Activated T-cell treated with anti-CD3 and anti-CD28 coated beads, Interleukin-2, amount 50 U/mL, for 1 hour (primary cell): Measurements from ENCODE around the gene AFTPH.

Source experiments
- DNase-seq: peaks from one replicate; pipeline ENCODE4 v3.0.0-alpha.2; 2020

Gene AFTPH

DNA sequence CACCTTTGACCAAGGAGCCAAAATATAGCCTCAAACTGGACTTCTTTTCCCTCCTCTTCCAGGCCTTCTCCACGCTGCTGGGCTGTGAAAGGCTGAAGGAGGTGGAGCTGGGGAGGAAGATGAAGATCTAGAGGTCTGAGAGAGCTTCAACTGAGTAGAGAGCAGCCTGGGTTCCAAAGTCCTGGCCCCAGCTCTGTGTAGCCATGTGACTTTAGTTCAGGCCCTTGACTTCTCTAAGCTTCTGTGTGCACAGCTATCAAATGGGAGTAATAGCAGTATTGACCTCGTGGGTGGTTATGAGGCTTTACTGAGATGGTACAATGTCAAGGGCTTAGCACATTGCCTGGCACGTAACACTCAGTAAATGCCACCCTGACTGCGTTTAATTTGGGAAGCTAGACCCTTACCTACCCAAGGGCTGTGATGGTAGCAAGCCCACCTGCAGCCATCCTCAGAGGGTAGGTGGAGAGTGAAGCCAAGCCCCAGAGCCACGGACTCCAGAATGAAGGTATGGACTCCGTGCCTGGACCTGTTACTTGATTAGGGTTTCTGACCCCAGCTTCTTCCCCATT, 91.2 kb downstream of the AFTPH start:
- no peak for DNase-seq

DNA sequence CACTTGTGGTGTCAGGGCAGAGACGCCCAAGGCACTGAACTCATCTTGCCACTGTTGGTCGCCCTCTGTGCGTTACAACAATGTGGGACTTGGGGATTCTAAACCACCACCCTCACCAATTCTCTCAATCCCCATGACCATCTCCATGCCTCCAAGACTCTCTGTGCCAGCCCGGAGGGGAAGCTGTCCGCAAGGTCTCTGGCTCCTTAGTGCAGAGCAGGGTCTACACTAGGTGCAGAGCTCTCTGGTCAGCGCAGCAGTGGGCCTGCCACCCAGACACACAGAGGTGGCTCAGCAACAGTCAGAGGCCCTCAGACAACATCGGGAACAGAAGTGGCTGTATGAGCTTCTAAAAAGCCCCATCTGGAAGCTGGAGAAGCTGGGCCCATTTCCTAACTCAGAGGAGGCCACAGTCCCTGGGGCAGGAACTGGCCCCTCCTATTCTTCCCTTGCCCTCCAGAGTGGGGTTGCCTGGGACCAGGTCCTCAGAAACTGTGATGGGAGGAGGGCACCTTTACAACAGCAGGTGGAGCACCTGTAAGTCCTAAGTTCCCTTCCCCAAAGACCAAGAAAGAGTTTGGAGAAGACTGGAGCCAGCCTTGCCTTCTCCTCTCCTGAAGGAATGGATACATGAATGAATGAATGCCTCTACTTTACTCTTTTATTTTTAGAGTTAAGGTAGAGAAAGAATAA, 91.9 kb downstream of the AFTPH start:
- DNase-seq, result no peak

GRCh38 chr2:64617631-64618151, 93.6 kb downstream of the AFTPH start:
- DNase-seq, result no peak

GRCh38 chr2:64620661-64621060, 96.5 kb downstream of the AFTPH start:
- no peak for DNase-seq

DNA sequence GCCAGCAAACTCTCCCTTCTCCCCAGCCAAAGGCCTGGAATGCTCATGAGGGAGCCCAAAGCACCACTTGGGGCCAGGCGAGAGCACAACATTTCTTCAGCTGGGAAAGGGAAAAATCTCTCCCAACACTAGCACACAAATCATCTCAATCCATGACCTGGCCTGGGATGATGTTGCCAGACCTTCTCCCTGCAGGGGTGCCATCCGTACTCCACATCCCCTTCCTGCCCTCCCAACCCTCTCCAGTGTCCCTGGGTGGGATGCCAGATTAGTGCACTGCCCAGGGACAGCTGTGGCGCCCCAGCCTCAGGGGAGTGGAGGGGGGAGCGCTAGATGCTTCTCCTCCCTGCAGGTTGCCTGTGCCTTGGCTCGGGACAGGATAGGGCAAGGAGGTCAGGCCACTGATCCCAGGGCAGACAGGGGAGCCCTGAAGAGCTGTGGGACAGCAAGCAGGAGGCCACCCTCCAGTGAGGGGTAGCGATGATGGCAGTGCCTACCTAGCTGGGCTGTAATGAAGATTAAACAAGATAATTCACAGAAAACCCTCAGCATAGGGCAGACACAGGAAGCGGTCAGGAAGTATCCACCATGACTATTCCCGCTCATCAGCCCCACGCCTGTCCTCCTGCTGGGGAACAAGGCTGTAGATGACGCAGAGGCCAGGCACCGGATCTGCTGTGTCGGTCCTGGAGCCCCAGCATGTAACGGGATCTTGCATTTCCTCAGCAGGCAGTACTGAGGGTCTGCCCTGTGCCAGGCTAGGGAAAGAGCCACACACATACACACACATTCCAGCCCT, 98.5 kb downstream of the AFTPH start:
- DNase-seq, result no peak

DNA sequence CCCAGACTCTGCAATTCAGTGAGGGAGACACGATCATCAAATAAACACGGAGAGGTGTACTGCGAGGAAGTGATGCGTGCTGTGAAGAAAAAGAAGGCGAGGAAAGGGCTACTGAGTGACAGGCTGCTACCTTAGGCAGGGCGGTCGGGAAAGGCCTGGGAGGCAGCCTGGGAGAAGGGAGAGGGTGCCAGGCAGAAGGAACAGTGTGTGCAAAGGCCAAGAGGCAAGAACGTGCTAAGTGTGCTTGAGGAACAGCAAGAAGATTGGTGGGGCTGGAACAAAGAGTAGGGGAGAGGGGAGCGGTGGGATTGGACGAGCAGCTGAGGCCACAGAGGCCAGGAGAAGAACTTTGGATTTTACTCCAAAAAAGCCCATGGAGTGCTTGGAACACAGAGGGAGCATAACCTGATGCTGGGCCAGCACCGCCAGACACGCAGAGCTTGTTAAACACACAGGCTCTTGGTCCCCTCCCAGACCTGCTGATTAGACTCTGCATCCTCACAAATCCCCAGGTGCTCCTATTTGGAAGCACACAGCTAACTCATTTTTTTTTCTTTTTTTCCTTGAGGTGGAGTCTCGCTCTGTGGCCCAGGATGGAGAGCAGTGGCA, 99.2 kb downstream of the AFTPH start:
- DNase-seq, result no peak

DNA sequence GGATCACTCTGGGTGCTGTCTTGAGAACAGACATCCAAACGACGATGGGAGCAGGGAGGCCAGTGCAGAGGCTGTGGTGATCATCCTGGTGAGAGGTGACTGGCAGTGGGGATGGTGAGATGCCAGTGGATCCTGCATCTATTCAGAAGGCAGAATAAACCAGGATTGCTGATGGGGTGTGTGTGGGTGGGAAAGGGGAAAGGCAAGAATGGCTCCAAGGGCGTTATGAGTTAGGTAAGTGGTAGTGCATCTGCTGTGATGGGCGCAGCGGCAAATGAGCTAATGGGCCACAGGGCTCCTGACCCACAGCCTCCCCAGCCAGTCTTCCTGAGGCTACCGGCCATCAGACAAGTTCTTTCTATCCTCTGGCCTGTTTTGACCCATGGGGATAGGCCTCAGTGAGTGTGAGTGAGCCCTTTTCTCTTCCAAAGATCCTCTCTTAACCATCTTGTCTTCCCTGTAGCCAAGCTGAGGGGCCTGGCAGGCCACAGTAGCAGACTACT, 100.0 kb downstream of the AFTPH start:
- no peak for DNase-seq

DNA sequence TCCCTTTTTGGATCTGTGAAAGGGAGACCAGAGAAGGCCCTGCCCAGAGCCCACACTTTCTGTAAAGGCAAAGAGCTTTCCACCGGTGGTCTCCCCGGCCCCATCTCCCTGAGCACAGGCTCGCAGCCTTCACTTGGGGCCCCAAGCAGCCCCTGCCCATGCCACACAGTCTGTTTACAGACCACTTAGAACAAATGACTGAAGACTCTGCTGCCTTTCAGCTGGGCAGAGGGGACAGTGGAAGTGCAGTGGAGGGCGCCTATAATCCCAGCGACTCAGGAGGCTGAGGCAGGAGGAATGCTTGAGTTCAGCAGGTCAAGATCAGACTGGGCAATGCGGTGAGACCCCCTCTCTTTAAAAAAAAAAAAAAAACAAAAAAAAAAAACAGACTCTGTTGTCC, 100.7 kb downstream of the AFTPH start:
- no peak for DNase-seq

DNA sequence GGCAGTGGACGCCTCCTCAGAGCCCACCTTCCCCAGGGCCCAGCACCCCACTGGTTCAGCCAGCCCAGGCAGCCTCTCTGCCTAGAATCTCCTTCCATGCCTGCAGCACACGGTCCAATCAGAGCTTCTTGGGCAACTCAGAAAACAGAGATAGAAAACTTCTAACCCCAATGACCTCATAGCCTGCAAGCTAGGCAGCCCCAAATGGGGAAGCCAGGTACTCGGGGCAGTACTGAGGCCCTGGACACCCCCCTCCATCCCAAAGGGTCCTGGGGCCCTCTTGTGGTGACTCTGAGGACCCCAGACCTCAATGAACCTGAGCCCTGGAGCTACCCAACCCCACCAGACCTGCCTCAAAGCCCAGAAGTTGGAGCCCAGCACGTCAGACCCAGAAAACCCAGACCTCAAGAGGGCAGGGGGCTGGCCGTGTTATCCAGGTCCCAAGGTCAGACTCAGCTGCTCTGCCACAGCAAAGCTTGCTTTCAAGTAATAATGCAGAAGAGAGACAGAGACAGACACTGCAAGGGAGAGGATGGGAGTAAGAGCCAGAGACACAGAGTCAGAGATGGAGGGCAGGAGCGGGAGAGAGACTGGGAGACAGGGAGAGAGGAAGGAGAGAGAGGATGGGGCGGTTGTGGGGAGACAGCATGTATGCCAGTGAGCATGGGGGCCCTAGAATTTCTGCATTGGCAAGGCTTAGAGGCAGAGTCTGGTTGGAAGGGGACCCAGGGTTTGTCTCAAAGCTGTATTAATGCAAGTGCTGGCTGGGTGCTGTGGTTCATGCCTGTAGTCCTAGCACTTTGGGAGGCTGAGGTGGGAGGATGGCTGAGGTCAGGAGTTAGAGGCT, 101.4 kb downstream of the AFTPH start:
- no peak for DNase-seq

DNA sequence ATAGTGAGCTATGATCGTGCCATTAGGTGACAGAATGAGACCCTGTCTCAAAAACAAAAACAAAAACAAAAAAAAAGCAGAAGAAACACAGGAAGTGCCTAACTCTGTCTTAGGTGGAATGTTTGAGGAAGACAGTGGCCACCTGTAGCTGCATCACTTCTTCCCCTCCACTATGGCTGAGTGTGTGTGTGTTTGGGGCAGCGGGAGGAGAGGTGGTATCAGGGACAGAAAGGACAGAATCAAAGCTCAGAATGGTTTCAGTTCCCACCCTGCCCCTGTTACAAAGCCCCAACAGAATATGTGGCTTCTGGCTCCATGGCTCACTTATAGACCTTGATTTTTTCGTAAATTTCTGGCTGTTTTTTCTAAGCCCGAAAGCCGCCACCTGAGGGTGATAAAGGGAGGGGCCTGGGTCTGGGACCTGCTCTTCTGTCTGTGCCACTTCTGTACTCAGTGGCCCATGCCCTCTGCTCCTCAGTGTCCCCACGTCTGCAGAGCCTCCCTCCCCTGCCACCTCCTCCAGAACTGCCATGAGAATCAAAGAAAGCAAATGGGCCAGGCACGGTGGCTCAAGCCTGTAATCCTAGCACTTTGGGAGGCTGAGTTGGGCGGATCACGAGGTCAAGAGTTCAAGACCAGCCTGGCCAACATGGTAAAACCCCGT, 102.2 kb downstream of the AFTPH start:
- no peak for DNase-seq

DNA sequence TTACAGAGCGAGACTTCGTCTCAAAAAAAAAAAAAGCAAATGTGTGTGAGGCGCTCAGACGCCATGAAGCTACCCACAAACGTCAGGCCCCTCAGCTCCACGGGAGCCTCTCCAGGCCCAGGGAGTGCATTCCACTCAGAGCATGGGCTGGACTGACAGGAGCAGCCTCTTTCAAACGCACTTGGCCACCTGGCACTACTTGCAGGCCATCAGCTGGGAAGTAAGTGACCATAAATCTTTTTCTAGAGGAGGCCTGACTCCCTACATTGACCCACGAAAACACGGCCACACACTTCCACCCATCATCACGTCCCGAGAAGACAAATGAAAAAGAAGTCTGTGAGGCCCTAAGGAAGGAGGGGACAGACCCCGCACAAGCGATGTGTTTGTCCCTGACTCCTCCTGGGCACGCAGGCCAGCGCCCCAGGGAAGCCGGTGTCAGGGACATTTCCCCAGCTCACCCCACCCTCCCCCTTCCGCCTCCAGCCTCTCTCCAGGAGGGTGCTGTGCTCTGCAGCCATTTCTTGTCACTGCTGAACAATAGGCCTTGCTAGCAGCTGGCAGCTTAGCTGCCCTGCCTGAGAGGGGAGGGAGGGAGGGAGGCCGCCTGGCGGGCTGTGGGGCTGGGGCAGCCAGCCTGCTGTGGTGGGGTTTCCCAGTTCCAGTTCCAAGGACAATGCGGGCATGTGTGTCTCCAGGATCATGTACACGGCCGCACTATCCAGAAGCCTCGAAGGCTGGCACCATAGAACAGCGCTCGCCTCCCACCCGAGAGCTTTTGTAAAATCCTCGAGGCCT, 103.0 kb downstream of the AFTPH start:
- no peak for DNase-seq

DNA sequence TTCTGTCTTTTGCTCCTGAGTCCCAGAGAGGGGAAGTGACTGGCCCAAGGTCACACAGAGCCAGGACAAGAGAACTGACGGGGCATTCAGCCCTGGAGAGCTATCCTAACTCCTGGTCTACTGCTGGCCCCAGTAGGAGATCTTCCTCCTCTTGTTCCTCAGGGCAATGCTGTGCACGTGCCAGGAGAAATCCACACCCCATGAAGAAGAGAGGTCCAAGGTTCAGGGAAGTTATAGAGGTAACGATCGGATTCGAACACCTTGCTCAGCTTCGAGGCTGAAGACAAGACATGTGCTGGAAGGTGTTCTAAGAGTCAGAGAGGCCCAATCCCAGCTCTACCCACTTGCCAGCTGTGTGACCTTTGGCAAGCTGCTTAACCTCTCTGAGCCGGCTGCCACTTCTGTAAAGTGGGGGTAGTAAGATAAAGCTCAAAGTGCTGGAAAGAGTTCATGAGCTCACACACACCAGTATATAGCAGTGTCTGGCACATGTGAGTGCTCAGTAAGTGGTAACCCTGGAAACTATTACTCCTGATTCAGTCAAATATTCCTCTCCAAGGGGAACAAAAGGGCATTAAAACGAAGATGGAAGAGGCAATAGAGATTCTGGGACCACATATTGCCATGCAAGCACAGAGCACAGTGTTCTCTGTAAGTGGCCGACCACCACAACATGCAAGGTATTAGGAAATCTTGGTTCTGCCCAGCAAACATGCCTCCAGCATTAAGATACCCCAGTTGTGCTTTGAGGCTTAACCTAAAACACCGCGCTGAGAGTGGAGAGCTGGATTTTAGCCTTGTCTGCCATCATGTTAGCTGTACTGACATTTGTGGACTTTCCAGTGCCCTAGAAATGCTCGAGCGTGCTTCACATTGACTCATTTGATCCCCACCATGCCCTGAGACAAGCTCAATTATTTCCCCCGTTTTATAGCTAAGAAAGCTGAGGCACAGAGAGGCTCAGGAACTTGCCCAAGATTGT, 104.0 kb downstream of the AFTPH start:
- no peak for DNase-seq

GRCh38 chr2:64629329-64629781, 105.2 kb downstream of the AFTPH start:
- no peak for DNase-seq

GRCh38 chr2:64629875-64630274, 105.7 kb downstream of the AFTPH start:
- DNase-seq, result no peak

GRCh38 chr2:64630752-64631151, 106.6 kb downstream of the AFTPH start:
- DNase-seq, result no peak

- DNase-seq, result no peak
Observed at GRCh38 chr2:64631771-64632170, 107.6 kb downstream of the AFTPH start.

DNA sequence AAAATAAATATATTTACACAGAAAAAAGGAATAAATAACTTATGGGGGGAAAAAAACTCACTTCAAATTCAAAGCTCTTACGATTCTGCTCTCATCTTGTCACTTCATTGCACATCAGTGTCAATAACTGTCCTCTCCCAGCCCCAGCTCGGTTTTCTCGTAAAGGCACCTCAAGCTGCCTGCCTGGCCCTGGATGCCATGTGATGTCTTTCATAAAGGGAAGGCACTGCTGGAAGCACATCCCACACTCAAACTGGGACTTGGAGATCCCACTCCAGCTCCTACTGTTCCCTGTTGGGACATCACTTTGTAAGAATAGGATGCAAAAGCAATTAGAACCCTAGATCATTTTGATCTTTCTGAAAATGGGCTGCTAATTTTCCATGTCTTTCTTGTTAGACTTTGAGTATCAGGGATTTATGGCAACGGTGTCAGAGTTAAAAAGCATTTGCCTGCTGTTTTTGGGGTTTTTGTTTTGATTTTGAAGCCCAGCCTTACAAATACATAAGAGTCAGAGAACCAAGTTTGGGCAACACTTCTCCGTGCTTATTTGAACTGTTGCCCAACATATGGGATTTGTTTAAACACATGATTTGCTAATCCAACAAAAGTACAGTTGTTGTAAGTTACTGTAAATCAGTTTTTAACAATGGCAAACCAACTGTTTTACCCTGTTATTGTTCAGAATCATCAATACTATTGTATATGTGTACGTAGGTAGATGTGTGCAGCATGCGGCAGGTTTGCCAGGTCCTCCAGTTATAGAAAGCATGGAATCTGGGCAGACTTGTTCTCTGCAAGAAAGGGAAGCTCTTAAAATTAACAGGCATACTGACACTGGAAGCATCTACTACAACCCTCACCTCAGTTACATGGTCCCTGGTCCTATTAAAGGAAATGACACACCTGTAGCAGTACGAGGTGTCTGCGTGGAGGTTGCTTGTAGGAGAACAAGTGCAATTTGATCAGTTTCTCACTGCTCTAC, 109.0 kb downstream of the AFTPH start:
- no peak for DNase-seq
